SK-N-SH treated with all-trans-retinoic acid at 6 μM for 48 hours (cell line): ENCODE data around the gene IGF1.

ENCODE experiments used
- ARNTL ChIP-seq: fragments of 450-650 bp; formaldehyde crosslinking; IDR thresholded peaks from 2 replicates; pipeline ENCODE4 v1.5.0; 2020; ENCODE audit warnings: low read depth, mild to moderate bottlenecking, moderate library complexity, borderline replicate concordance
- CSDC2 ChIP-seq: fragments of 250-450 bp; sonication (Bioruptor Pico); IDR thresholded peaks from 2 replicates; pipeline ENCODE4 v1.5.0; 2020; ENCODE audit warnings: mild to moderate bottlenecking, moderate library complexity
- ESRRG ChIP-seq: fragments of 250-450 bp; sonication (Bioruptor Pico); IDR thresholded peaks from 2 replicates; pipeline ENCODE4 v1.6.1; 2021; ENCODE audit warnings: mild to moderate bottlenecking
- ISL1 ChIP-seq: fragments of 250-450 bp; sonication (Bioruptor Pico); IDR thresholded peaks from 2 replicates; pipeline ENCODE4 v2.1.2; 2022; ENCODE audit warnings: mild to moderate bottlenecking, moderate library complexity
- OSR1 ChIP-seq: fragments of 250-450 bp; sonication (Bioruptor Pico); IDR thresholded peaks from 2 replicates; pipeline ENCODE4 v1.8.0; 2022; ENCODE audit warnings: moderate library complexity, mild to moderate bottlenecking, inconsistent platforms
- RARB ChIP-seq: fragments of 250-450 bp; sonication (Bioruptor Pico); IDR thresholded peaks from 2 replicates; pipeline ENCODE4 v1.8.0; 2021; ENCODE audit warnings: mild to moderate bottlenecking, moderate library complexity
- SNAI2 ChIP-seq: fragments of 250-450 bp; sonication (Bioruptor Pico); IDR thresholded peaks from 2 replicates; pipeline ENCODE4 v1.5.0; 2020; ENCODE audit warnings: mild to moderate bottlenecking, moderate library complexity
- TCF4 ChIP-seq: fragments of 250-450 bp; sonication (Bioruptor Pico); IDR thresholded peaks from 2 replicates; pipeline ENCODE4 v1.8.0; 2021; ENCODE audit warnings: mild to moderate bottlenecking, moderate library complexity, borderline replicate concordance
- ZFP3 ChIP-seq: fragments of 250-450 bp; sonication (Bioruptor Pico); IDR thresholded peaks from 2 replicates; pipeline ENCODE4 v1.5.0; 2020; ENCODE audit warnings: mild to moderate bottlenecking, moderate library complexity
- ZNF565 ChIP-seq: fragments of 450-650 bp; formaldehyde crosslinking; conservative IDR thresholded peaks from 2 replicates; pipeline ENCODE4 v1.5.0; 2020; ENCODE audit warnings: low read depth, mild to moderate bottlenecking, moderate library complexity
- TF ChIP-seq, protein P1 (sequence below): fragments of 250-450 bp; sonication (Bioruptor Pico); IDR thresholded peaks from 2 replicates; pipeline ENCODE4 v1.8.0; 2020; ENCODE audit warnings: mild to moderate bottlenecking, moderate library complexity, borderline replicate concordance

DNA sequence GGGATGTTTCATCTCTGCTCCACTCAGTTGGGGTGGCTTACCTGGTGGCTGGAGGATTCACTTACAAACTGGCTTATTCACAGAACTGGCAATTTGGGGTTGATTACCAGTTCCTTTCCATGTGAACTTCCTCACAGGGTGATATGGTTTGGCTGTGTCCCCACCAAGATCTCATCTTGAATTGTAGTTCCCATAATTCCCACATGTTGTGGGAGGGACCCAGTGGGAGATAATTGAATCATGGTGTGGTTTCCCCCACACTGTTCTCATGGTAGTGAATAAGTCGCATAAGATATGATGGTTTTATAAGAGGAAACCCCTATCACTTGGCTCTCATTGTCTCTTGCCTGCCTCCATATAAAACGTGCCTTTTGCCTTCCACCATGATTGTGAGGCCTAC is 26.9 kb upstream of the IGF1 start:
- TF ChIP-seq, protein P1, sequence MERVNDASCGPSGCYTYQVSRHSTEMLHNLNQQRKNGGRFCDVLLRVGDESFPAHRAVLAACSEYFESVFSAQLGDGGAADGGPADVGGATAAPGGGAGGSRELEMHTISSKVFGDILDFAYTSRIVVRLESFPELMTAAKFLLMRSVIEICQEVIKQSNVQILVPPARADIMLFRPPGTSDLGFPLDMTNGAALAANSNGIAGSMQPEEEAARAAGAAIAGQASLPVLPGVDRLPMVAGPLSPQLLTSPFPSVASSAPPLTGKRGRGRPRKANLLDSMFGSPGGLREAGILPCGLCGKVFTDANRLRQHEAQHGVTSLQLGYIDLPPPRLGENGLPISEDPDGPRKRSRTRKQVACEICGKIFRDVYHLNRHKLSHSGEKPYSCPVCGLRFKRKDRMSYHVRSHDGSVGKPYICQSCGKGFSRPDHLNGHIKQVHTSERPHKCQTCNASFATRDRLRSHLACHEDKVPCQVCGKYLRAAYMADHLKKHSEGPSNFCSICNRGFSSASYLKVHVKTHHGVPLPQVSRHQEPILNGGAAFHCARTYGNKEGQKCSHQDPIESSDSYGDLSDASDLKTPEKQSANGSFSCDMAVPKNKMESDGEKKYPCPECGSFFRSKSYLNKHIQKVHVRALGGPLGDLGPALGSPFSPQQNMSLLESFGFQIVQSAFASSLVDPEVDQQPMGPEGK (CRISPR knock-in tag): no peak
- TF ChIP-seq ARNTL (CRISPR knock-in tag): no peak
- no peak for TF ChIP-seq ESRRG (CRISPR knock-in tag)
- TF ChIP-seq RARB (CRISPR knock-in tag): no peak
- no peak for TF ChIP-seq ISL1
- no peak for TF ChIP-seq CSDC2 (CRISPR knock-in tag)
- no peak for TF ChIP-seq OSR1 (CRISPR knock-in tag)
- no peak for TF ChIP-seq ZFP3
- no peak for TF ChIP-seq TCF4 (CRISPR knock-in tag)
- no peak for TF ChIP-seq SNAI2 (CRISPR knock-in tag)
- no peak for TF ChIP-seq ZNF565 (CRISPR knock-in tag)
